Karpas-422 (cell line): ENCODE data around the gene ZC3H4. TPM values are rescaled to one million over a fixed set of nuclear protein-coding genes. Genes with fewer than 3 reads are reported as not detected.
"Not testable (repeated sequence)": the region's sequence is repeated elsewhere in the genome, so short reads cannot be mapped to it uniquely, and the experiment has no call there.

Experiments
- DNase-seq: peaks from one replicate; pipeline ENCODE4 v3.0.0-alpha.2; 2015
- H2AFZ ChIP-seq: fragments of 200-600 bp; sonication (generic); 2 replicates; pipeline ENCODE4 v1.6.1; 2014; ENCODE audit warnings: antibody characterized with exemption, low read length, mixed read lengths
- H3K27ac ChIP-seq: fragments of 200-600 bp; sonication (generic); 2 replicates; pipeline ENCODE4 v1.5.1; 2014; ENCODE audit warnings: mild to moderate bottlenecking, low read length, moderate library complexity
- H3K27me3 ChIP-seq: fragments of 200-600 bp; sonication (generic); 2 replicates; pipeline ENCODE4 v1.6.1; 2014; ENCODE audit warnings: low read length, mixed read lengths
- H3K36me3 ChIP-seq: fragments of 200-600 bp; sonication (generic); 2 replicates; pipeline ENCODE4 v1.6.1; 2014; ENCODE audit warnings: low read length, mixed read lengths; ENCODE audit not compliant: insufficient read depth
- H3K4me1 ChIP-seq: fragments of 200-600 bp; sonication (generic); 2 replicates; pipeline ENCODE4 v1.6.1; 2014; ENCODE audit warnings: mild to moderate bottlenecking, low read length, mixed read lengths
- H3K4me2 ChIP-seq: fragments of 200-600 bp; sonication (generic); 2 replicates; pipeline ENCODE4 v1.6.1; 2014; ENCODE audit warnings: low read length, low read depth, mild to moderate bottlenecking; ENCODE audit not compliant: poor library complexity, severe bottlenecking
- H3K4me3 ChIP-seq: fragments of 200-600 bp; sonication (generic); 2 replicates; pipeline ENCODE4 v1.5.1; 2014; ENCODE audit warnings: mild to moderate bottlenecking, antibody characterized with exemption, low read length, mixed read lengths
- H3K79me2 ChIP-seq: fragments of 200-600 bp; sonication (generic); 2 replicates; pipeline ENCODE4 v1.6.1; 2014; ENCODE audit warnings: mild to moderate bottlenecking, low read length, mixed read lengths
- H3K9ac ChIP-seq: fragments of 200-600 bp; sonication (generic); 2 replicates; pipeline ENCODE4 v1.6.0; 2014; ENCODE audit warnings: low read length
- H3K9me2 ChIP-seq: fragments of 200-600 bp; sonication (generic), shearing (Covaris generic); replicated peaks from 2 replicates; pipeline ENCODE4 v1.6.0; 2014; ENCODE audit warnings: mild to moderate bottlenecking, low read length, moderate library complexity; ENCODE audit not compliant: insufficient read depth
- H3K9me3 ChIP-seq: fragments of 300-700, 200-600 bp; sonication (generic); 2 replicates; pipeline ENCODE4 v1.6.1; 2014; ENCODE audit warnings: low read length, mixed read lengths
- H4K20me1 ChIP-seq: fragments of 200-600 bp; sonication (generic); 2 replicates; pipeline ENCODE4 v1.6.1; 2014; ENCODE audit warnings: mild to moderate bottlenecking, antibody characterized with exemption, low read length, low read depth; ENCODE audit not compliant: insufficient read depth
- total RNA-seq: library from RNA; depleted of rRNA; stranded (reverse); fragments of >200 nt; shearing (Covaris generic); gene quantifications from 2 replicates; pipeline ENCODE4 v1.2.3, GENCODE V29; 2014; ENCODE audit warnings: low replicate concordance

ZC3H4 gene
- total RNA-seq, 1 experiment from 2014 or later = 13.0 TPM

GRCh38 chr19:47142779-47143178 is 29.2 kb upstream of the ZC3H4 start:
- Histone ChIP-seq H3K9me2 (no peaks in the 10 kb centered on the region), H3K4me1 (no peaks in the 10 kb centered on the region), H3K9ac (no peak overlapping the region), H3K79me2 (peaks cover 83% of the 10 kb centered on the region), H3K9me3 (no peaks in the 10 kb centered on the region), H4K20me1 (peaks cover 16% of the 10 kb centered on the region; the same call in 1 of the 2 replicates), H3K4me2 (no peak overlapping the region), H3K27me3 (no peaks in the 10 kb centered on the region), H2AFZ (no peak overlapping the region), H3K4me3 (no peak overlapping the region), H3K36me3 (peaks cover 37% of the 10 kb centered on the region), H3K27ac (no peak overlapping the region)
- DNase-seq = no peak

- H3K4me3 ChIP-seq = no peak overlapping the region
- H3K27me3 ChIP-seq = no peaks in the 10 kb centered on the region
- no peaks in the 10 kb centered on the region for H3K9me2 ChIP-seq
- H2AFZ ChIP-seq = no peak overlapping the region
- no peak for DNase-seq
- peaks cover 20% of the 10 kb centered on the region; the same call in 1 of the 2 replicates for H4K20me1 ChIP-seq
- H3K79me2 ChIP-seq = peaks cover 87% of the 10 kb centered on the region
- H3K4me2 ChIP-seq = no peak overlapping the region
- peaks cover 34% of the 10 kb centered on the region for H3K36me3 ChIP-seq
- no peak overlapping the region for H3K9ac ChIP-seq
- H3K27ac ChIP-seq = no peak overlapping the region
- no peaks in the 10 kb centered on the region for H3K9me3 ChIP-seq
- no peaks in the 10 kb centered on the region for H3K4me1 ChIP-seq
These were observed 28.1 kb upstream of the ZC3H4 start for GRCh38 chr19:47141695-47142094.

GRCh38 chr19:47141252-47141651 is 27.7 kb upstream of the ZC3H4 start:
- not testable (repeated sequence) for H3K4me3 ChIP-seq, H3K4me2 ChIP-seq, H3K27ac ChIP-seq, H3K27me3 ChIP-seq, H3K9ac ChIP-seq, H3K4me1 ChIP-seq, H3K9me3 ChIP-seq, DNase-seq, H3K9me2 ChIP-seq, H2AFZ ChIP-seq
- H3K36me3 ChIP-seq = peaks cover 29% of the 10 kb centered on the region
- H3K79me2 ChIP-seq = peaks cover 87% of the 10 kb centered on the region
- H4K20me1 ChIP-seq = peaks cover 22% of the 10 kb centered on the region; the same call in 1 of the 2 replicates

DNA sequence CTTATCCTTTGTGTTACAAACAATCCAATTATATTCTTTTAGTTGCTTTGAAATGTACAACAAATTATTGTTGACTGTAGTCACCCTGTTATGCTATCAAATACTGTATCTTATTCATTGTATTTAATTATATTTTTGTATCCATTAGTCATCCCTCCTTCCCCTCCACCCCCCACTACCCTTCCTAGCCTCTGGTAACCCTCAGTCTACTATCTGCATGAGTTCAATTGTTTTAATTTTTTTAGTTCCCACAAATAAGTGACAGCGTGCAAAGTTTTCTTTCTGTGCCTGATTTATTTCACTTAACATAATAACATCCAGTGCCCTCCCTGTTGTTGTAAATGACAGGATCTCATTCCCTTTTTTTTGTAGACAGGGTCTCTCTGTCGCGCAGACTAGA is 21.6 kb upstream of the ZC3H4 start:
- peaks cover 15% of the 10 kb centered on the region for H3K4me1 ChIP-seq
- no peaks in the 10 kb centered on the region for H3K9me3 ChIP-seq
- no peaks in the 10 kb centered on the region for H3K27me3 ChIP-seq
- no peaks in the 10 kb centered on the region for H3K9me2 ChIP-seq
- H3K27ac ChIP-seq = no peak overlapping the region
- DNase-seq = no peak
- no peak overlapping the region for H3K4me2 ChIP-seq
- H3K79me2 ChIP-seq = peaks cover 93% of the 10 kb centered on the region
- H4K20me1 ChIP-seq = peaks cover 21% of the 10 kb centered on the region; the same call in 1 of the 2 replicates
- peaks cover 13% of the 10 kb centered on the region; the same call in 1 of the 2 replicates for H3K36me3 ChIP-seq
- H2AFZ ChIP-seq = no peak overlapping the region
- no peak overlapping the region for H3K4me3 ChIP-seq
- H3K9ac ChIP-seq = no peak overlapping the region

GRCh38 chr19:47134545-47134944 is 21.0 kb upstream of the ZC3H4 start:
- Histone ChIP-seq H3K4me3 (no peak overlapping the region), H3K9ac (no peak overlapping the region), H3K36me3 (peaks cover 13% of the 10 kb centered on the region; the same call in 1 of the 2 replicates), H3K4me1 (peaks cover 16% of the 10 kb centered on the region), H2AFZ (no peak overlapping the region), H3K27ac (no peak overlapping the region), H3K9me2 (no peaks in the 10 kb centered on the region), H4K20me1 (peaks cover 21% of the 10 kb centered on the region; the same call in 1 of the 2 replicates), H3K4me2 (no peak overlapping the region), H3K27me3 (no peaks in the 10 kb centered on the region), H3K9me3 (no peaks in the 10 kb centered on the region), H3K79me2 (peaks cover 88% of the 10 kb centered on the region)
- DNase-seq = no peak

GRCh38 chr19:47133021-47133471 is 19.5 kb upstream of the ZC3H4 start:
- Histone ChIP-seq H2AFZ (no peak overlapping the region), H3K36me3 (peaks cover 10% of the 10 kb centered on the region; the same call in 1 of the 2 replicates), H3K4me1 (peaks cover 16% of the 10 kb centered on the region), H3K9ac (no peak overlapping the region; the same call in 1 of the 2 replicates), H3K27me3 (no peaks in the 10 kb centered on the region), H3K4me2 (peak overlapping the region; percentile 81), H3K4me3 (no peak overlapping the region), H3K9me2 (no peaks in the 10 kb centered on the region), H3K27ac (no peak overlapping the region), H3K79me2 (peaks cover 73% of the 10 kb centered on the region), H3K9me3 (no peaks in the 10 kb centered on the region), H4K20me1 (peaks cover 21% of the 10 kb centered on the region; the same call in 1 of the 2 replicates)
- DNase-seq = no peak

GRCh38 chr19:47132194-47132852 is 18.7 kb upstream of the ZC3H4 start:
- DNase-seq = no peak
- Histone ChIP-seq H3K36me3 (peaks cover 10% of the 10 kb centered on the region; the same call in 1 of the 2 replicates), H3K9ac (peak overlapping the region; percentile 93), H4K20me1 (peaks cover 21% of the 10 kb centered on the region; the same call in 1 of the 2 replicates), H3K9me2 (no peaks in the 10 kb centered on the region), H3K4me1 (peaks cover 16% of the 10 kb centered on the region), H3K9me3 (no peaks in the 10 kb centered on the region), H3K4me3 (peak overlapping the region; percentile 94), H3K27ac (no peak overlapping the region; the same call in 1 of the 2 replicates), H3K4me2 (peak overlapping the region; percentile 81), H3K27me3 (no peaks in the 10 kb centered on the region), H2AFZ (no peak overlapping the region), H3K79me2 (peaks cover 66% of the 10 kb centered on the region)

DNA sequence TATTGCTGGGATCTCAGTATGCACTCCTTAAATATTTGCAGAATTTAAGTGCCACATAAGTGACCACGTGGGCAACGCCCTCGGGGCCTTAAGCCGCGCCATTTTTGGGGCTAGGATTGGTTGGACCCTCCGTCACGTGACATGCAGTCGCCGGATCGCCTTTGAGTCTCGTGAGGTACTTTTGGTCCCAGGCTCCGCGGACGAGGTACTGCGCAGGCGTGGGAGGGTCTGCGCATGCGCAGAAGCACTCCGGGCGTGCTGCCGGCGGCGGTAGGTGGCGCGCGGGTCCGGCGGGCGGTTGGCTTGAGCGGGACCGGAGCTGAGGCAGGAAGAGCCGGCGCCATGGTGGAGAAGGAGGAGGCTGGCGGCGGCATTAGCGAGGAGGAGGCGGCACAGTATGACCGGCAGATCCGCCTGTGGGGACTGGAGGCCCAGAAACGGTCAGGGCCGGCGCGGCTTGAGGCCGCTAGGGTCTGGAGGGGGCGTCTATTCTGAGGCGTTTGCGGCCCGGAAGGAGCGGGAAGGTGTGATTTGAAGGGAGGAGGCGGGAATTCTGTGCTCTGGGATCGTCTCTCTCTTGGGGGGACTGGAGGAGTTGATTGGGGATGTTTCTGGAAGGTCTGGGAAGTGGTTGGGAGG is 17.1 kb upstream of the ZC3H4 start, which contains the start of gene SAE1:
SAE1 (plus strand) TSS at position 247 of the 639 bp plus-strand sequence; CDS start at position 343, 96 bp downstream.
- Histone ChIP-seq H3K36me3 (peaks cover 10% of the 10 kb centered on the region; the same call in 1 of the 2 replicates), H3K9me2 (no peaks in the 10 kb centered on the region), H3K4me3 (peak within 1 kb of the TSS; percentile 94), H2AFZ (peak within 1 kb of the TSS; percentile 92), H3K9me3 (no peaks in the 10 kb centered on the region), H3K79me2 (peaks cover 50% of the 10 kb centered on the region), H3K4me1 (peaks cover 16% of the 10 kb centered on the region), H3K4me2 (peak within 1 kb of the TSS; percentile 81), H3K27ac (peak within 1 kb of the TSS; percentile 77), H3K9ac (peak within 1 kb of the TSS; percentile 93), H4K20me1 (peaks cover 15% of the 10 kb centered on the region; the same call in 1 of the 2 replicates), H3K27me3 (no peaks in the 10 kb centered on the region)
- DNase-seq = peak; percentile 99
